NCI-H146 treated with DMSO at 0.1 percent for 48 hours (cell line): ENCODE measurements around the gene ADAM17.

Experiments
- DNase-seq: peaks from one replicate; lab custom pipeline; 2025; ENCODE audit not compliant: unreplicated experiment; lab: John Stamatoyannopoulos, UW

ADAM17 gene

DNA sequence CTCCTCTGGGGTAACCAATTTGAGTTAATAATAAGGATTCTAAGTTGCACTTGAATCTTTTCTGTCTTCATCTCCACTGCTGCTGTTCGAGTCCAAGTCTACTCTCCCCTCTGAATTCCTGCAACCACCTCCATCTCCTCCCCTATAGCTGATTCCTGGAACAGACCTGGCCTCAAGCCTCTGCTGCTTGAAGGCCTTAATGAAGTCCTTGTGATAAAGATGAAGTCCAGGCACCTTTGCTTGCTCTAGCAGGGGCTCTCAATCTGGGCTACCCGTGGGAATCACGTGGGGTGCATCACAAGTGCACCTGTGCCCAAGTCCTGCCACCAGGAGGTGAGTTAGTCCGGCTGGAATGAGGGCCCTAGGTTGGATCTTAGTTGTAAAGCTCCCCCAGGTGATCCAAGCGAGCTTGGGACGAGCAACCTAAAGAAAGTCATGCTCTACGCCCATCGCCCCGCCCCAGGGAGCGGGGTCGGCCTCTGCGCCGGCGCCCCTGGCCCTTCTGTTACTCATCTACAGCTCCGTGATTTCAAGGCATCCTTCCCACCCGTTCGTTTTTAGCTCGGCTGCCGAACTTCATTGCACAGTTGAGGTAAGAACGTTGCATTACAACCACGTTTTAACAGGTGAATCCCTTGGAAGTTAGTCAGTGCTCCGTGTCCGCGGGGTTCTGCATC, 82.2 kb downstream of the ADAM17 start:
- no peak for DNase-seq

DNA sequence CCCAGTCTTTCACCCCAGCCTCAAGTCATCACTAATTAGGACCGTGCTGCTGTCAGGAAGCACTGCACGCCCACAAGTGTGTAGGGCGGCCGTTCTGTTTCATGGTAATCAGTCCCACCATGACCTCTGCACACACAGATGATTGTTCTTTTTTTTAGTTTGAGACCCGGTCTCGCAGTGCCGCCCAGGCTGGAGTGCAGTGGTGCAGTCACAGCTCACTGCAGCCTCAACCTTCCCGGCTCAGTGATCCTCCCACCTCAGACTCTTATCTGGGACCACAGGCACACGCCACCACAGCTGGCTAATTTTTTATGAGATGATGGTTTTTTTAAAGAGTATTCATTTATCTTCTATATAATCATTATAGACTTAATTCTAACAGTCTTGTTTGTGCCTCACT, 83.1 kb downstream of the ADAM17 start:
- no peak for DNase-seq

DNA sequence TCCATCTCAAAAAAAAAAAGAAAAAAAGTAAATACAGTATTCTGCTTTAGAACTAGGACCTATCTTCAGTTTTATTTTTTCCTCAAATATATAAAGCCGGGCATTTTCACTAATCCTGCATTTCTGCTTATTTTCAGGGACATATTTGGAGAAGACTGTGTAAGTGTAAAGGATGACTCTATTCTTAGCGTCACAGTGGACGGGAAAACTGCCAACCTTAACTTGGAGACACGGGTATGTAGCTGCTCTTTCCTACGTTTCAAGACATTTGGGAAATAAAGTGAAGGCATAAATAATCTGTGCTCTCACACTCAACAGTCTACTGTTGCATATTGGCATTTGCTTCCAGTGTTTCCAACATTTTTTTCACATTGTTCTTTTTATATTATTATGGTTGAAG, 84.4 kb downstream of the ADAM17 start:
- no peak for DNase-seq

DNA sequence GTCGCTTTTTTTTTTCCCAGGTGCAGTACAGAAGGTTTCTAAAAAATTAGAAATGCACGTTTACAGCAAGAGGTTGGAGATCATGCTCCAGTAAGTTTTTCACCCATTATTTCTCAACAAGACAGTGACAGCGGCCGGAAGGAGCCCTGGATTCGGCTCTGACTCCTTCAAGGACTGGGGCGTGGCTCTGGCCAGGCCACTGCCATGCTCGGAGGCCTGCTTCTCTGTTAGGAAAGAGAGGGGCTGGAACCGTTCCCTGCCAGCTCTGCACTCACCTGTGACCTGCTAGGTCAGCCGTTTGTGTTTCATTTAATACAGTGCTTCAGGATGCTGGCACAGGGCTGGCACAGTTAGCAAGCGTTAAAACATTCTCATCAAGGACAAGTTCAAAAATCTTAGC, 87.9 kb downstream of the ADAM17 start:
- DNase-seq, result no peak

DNA sequence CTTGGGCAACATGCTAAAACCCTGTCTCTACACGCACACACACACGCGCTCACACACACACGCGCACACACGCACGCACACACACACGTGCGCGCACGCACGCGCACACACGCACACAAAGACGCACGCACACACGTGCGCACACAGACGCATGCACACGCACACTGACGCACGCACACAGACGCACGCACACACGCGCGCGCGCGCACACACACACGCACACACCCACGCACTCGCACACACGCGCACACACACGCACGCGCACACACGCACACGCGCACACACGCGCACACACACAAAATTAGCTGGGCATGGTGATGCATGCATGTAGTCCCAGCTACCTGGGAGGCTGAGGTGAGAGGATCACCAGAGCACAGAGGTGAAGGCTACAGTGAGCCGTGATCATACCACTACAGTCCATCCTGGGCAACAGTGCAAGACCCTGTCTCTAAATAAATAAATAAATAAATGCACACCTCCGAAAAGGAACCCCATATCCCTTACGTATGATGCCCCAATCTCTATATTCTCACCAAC, 89.4 kb downstream of the ADAM17 start:
- DNase-seq, result no peak

DNA sequence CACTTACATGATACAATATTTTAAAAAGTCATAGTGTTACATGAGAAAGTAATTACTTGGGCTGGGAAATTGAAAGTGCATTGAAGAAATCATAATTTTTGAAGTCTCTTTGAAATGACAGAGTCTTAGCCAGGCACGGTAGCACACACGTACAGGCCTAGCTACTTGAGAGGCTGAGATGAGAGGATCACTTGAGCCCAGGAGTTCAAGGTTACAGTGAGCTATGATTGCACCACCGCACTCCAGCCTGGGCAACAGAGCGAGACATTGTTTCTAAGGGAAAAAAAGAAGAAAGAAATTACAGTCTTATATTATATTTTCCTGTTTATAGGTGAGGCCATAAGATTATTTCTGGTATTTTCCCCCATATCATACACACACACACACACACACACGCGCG, 90.5 kb downstream of the ADAM17 start:
- DNase-seq, result no peak

DNA sequence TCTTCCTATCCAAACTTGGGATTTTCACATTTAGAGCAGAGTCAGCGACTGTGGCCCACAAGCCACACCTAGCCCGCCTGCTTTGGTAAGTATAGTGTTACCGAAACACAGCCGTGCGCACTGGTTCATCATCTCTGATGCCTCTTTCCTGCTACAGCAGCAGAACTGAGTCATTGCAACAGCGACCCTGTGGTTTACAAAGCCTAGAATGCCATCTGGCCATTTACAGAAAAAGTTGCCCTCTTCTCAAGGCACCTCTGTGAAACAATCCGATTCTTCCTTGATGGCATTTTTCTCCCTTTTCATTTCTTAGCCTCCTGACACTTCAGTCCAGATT, 92.0 kb downstream of the ADAM17 start:
- DNase-seq, result no peak

DNA sequence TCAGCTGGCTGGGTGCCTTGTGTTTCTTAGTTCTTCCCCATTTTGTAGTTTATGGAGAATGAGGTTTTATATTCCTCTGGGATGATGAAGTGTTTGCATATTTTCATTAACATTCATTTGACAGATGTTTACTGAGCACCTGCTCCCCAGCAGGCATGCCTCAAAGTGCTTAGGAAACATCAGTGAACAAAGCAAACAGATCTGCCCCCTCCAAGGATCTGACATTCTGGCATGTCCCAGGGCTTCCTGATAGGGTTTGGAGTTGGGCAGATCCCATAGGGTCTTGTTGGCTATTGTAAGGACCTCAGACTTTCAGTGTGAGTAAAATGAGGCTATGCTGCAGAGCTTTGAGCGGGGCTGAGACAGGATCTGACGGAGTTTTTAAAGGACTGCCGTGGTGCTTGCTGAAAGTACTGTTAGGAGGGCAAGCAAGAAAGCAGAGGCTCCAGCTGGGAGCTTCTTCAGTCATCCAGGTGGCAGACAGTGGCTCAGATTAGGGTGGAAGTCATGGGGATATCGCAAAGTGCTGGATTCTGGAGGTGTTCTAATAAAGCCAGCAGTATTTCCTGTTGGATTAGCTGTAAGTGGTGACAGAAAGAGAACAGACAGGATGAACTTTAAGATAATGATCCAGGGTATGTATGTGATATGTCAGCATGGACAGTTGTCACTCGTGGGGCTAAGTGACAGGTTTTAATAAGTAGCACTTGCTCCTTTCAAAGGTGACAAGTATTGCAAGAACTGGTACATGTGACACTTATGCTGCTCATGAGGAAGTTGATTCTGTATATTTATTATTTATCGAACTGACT, 92.5 kb downstream of the ADAM17 start:
- DNase-seq, result no peak

DNA sequence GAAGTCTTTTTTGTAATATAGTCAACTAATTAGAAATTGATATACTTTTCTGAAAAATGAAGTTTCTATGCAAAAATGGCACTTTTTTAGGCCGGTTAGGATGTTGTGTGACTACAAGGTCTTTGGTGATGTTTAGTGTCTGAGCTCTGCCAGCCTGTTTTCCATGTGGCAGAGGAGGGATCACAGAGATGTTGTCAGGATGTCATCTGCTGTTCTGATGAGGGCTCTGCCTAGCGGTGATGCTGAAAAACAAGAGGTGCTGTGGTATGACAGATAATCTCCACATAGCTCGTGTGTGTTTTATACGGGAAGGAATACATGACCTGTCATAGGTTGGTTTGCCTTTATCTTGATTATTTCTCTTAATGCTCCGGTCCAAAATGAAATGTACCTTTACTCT, 93.3 kb downstream of the ADAM17 start:
- no peak for DNase-seq

DNA sequence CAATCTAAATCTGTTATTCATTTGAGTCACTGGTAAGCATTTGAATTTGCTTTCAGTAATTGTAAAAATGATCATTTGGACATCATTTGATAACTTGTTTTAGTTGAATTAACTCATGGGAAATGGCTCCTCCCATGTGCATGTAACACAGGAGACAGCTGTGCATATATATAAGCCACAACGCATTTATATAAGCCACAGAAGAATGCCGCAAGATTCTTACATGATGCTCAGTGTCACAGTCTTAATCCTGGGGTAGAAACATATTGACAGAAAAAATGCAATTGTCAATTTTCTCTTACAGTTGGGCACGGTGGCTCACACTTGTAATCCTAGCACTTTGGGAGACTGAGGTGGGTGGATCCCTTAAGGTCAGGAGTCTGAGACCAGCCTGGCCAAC, 94.6 kb downstream of the ADAM17 start:
- no peak for DNase-seq

DNA sequence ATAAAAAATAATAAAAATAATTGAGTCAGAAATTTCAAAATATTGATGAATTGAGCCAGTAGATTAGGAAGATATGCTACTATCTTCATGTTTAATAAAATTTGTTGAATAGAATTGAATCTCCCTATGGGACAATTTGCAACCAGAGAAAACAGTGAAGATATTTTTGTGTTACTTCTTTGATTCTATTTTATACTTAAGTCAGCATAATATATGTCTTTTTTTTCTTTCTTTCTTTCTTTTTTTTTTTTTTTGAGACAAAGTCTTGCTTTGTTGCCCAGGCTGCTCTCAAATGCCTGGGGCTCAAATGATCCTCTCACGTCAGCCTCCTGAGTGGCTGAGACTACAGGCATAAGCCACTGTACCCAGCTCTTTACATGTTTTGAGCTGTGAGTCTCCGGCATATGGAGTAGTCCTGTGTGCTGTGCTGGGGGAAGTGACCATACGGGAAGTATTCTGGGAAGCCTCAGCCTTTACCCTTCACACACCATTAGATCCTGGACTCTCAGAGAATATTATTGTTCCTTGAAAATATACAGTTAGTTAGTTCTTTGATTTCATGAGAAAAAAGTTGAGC, 95.1 kb downstream of the ADAM17 start:
- DNase-seq, result no peak

DNA sequence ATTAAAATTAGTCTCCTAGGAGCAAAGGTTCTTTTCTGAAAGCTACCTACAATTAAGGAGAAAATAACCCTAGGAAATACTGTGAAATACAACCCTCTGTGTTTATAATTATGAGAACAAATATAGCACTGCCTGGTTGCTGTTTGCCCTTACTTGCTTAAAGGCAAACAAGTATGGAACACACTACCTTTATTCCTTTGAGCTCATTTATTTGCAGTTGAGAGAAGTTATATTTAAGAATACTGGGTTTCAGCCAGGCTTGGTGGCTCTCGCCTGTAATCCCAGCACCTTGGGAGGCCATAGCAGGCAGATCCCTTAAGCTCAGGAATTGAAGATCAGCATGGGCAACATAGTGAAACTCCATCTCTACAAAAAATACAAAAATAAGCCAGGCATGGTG, 104.4 kb downstream of the ADAM17 start:
- DNase-seq, result no peak

DNA sequence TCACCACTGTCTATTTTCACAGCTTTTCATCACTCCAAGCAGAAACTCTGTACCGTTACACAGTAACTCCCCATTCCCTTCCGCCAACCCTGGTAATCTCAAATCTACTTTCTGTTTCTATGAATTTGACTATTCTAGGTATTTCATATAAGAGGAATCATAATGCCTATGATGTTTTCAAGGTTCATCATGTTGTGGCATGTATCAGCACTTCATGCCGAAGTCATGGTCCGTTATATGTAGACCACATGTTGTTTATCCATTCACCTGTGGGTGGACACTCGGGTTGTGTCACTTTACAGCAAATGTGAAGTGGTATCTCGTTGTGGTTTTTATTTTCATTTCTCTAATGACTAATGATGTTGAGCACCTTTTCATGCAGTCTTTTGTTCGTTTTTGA, 110.5 kb downstream of the ADAM17 start:
- DNase-seq, result no peak

DNA sequence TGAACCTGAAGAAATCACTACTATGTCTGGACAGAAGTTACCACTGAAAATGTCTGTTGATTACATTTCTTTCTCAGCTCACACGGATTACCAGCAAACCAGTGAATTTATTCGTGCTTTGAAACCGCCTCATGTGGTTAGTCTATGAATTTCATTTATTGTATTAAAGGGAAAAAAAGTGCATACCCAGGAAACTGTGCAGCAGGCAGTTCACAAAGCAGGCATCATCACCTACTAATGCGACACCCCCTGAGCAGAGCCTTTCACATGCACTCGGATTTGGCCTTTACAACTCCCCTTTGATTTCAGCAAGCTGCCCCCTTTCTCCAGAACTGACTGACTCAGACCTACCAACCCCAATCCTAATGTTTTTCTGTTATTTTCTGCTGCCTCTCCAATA, 112.1 kb downstream of the ADAM17 start:
- DNase-seq, result no peak

DNA sequence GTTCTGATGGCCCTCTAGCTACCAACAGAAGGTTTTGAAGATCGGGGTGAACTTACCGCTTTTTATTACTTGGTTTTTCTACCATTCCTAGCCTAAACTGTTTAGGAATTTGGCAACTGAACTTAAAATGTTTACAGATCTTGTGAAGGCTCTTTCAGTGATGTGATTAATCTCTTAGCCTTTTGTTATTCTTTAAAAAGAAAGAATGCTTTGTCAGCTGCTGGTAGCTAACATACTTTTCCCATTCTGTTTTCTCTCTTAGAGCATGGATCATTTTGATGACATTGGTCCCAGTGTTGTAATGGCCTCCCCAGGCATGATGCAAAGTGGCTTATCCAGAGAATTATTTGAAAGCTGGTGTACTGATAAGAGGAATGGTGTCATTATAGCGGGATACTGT, 114.1 kb downstream of the ADAM17 start:
- DNase-seq, result no peak

DNA sequence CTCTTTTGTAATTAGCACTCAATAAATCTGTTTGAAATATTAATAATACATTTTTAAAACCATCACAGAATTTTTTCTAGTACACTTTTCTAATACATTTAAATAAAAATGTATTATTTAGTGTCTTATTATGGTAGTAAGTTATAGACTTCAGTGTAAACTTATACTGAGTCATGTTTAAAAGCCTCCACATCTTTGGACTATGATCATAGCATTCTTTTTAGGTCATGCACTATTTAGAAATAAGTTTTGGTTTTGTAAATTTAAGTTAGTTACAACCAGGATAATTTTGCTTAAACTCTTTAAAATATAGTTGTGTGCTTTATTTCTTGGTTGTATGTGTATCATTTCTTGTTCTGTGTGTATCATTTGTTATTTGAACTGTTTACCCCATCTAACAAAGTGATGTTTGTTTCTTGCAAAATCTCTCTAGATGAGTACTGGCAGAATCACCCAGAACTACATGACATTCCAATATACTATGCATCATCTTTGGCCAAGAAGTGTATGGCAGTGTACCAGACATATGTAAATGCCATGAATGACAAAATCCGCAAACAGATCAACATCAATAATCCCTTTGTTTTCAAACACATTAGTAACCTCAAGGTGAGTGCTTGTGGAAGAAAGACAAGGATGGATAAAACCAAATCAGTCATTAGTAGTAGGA, 115.4 kb downstream of the ADAM17 start:
- no peak for DNase-seq

DNA sequence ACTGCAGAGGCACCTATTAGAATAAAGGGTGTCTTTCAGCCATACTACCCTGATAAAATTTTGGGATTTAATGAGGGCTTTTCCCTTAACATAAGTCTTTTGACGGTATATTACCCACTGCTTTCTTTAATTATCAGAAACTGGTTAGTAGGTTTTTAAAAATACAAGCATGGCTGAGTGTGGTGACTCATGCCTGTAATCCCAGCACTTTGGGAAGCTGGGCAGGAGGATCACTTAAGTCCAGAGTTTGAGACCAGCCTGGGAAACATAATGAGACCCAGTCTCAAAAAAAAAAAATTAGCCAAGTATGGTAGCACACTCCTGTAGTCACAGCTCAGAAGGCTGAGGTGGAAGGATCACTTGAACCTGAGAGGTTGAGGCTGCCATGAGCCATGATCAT, 116.1 kb downstream of the ADAM17 start:
- DNase-seq, result no peak
